Measurements from ENCODE around the gene GCK.
"Not testable (repeated sequence)": the region's sequence is repeated elsewhere in the genome, so short reads cannot be mapped to it uniquely, and the experiment has no call there.

The GCK gene

GRCh38 chr7:44139311-44140010, 49.8 kb downstream of the GCK start:
- no peak for DNase-seq

- no peak for DNase-seq
These were observed 50.5 kb downstream of the GCK start for GRCh38 chr7:44138698-44139097.

GRCh38 chr7:44136731-44137130, 52.5 kb downstream of the GCK start:
- no peak for DNase-seq

GRCh38 chr7:44134943-44135628, 54.2 kb downstream of the GCK start:
- DNase-seq, result no peak

GRCh38 chr7:44133295-44133694, 55.9 kb downstream of the GCK start:
- no peak for DNase-seq

GRCh38 chr7:44132039-44132438, 57.2 kb downstream of the GCK start:
- no peak for DNase-seq

- no peak for DNase-seq
These were observed 57.8 kb downstream of the GCK start for GRCh38 chr7:44131173-44132029.

GRCh38 chr7:44128721-44129582, 60.3 kb downstream of the GCK start:
- no peak for DNase-seq

GRCh38 chr7:44127161-44127560, 62.1 kb downstream of the GCK start:
- no peak for DNase-seq

GRCh38 chr7:44126574-44126973, 62.7 kb downstream of the GCK start:
- not testable (repeated sequence) for DNase-seq

- no peak for DNase-seq
These were observed 64.4 kb downstream of the GCK start for GRCh38 chr7:44124822-44125202.

GRCh38 chr7:44123190-44124003, 65.8 kb downstream of the GCK start, which contains the start of gene POLD2:
TSS of gene POLD2 (minus strand) at chr7:44123548. CDS start at chr7:44122053, 1,495 bp downstream.
- DNase-seq, result peak; percentile 90

GRCh38 chr7:44122529-44122928, 66.7 kb downstream of the GCK start:
- no peak for DNase-seq

- no peak for DNase-seq
These were observed 67.3 kb downstream of the GCK start for GRCh38 chr7:44121761-44122420.

GRCh38 chr7:44120395-44120794, 68.8 kb downstream of the GCK start:
- DNase-seq, result no peak

GRCh38 chr7:44119829-44120380, 69.3 kb downstream of the GCK start:
- DNase-seq, result no peak

GRCh38 chr7:44117801-44118429, 71.3 kb downstream of the GCK start:
- DNase-seq, result no peak

- DNase-seq, result no peak
These were observed 72.2 kb downstream of the GCK start for GRCh38 chr7:44116789-44117666.

GRCh38 chr7:44116087-44116788, 73.0 kb downstream of the GCK start:
- DNase-seq, result no peak
